ENCODE results near the gene CDV3. TPM values are rescaled to one million over a fixed set of nuclear protein-coding genes. Genes with fewer than 3 reads are reported as not detected.
"Not testable (repeated sequence)": the region's sequence is repeated elsewhere in the genome, so short reads cannot be mapped to it uniquely, and the experiment has no call there.

Gene CDV3
- total RNA-seq, 2 donors from 2014 or later = 114 to 118 TPM

GRCh38 chr3:133538154-133538553 lies 35.3 kb upstream of the CDV3 start:
- no peak overlapping the region for H3K27ac ChIP-seq (ENCODE audit: low read depth, low read length)
- no peak for TF ChIP-seq CTCF (conservative IDR thresholded peaks at IDR 0.05)

GRCh38 chr3:133540896-133541674 lies 32.4 kb upstream of the CDV3 start:
- no peak for TF ChIP-seq CTCF (conservative IDR thresholded peaks at IDR 0.05)
- Mint-ChIP-seq H3K4me1 (no peaks in the 10 kb centered on the region), H3K36me3 (ENCODE audit: low read depth) (no peaks in the 10 kb centered on the region), H3K9me3 (no peaks in the 10 kb centered on the region), H3K27me3 (ENCODE audit: insufficient read depth) (no peaks in the 10 kb centered on the region), H3K4me3 (no peak overlapping the region), H3K27ac (no peak overlapping the region)
- no peaks in the 10 kb centered on the region for H3K9me3 ChIP-seq (ENCODE audit: control insufficient read depth, low read length)
- no peak overlapping the region for H3K9ac ChIP-seq (ENCODE audit: extremely low read depth, low read length, poor library complexity, severe bottlenecking)
- H3K4me3 ChIP-seq (ENCODE audit: low read length) = no peak overlapping the region
- H3K27me3 ChIP-seq (ENCODE audit: control insufficient read depth, insufficient read depth, low read length, poor library complexity, severe bottlenecking) = no peaks in the 10 kb centered on the region
- no peaks in the 10 kb centered on the region for H3K36me3 ChIP-seq (ENCODE audit: control insufficient read depth, insufficient read depth, low read length)
- DNase-seq = no peak
- no peak overlapping the region for H3K27ac ChIP-seq (ENCODE audit: low read depth, low read length)
- H3K4me1 ChIP-seq (ENCODE audit: control insufficient read depth, insufficient read depth, low read length) = no peaks in the 10 kb centered on the region
- WGBS, 2 experiments (ENCODE audit: insufficient coverage in 1 of 2, insufficient read length in 1 of 2) = 75 to 90% methylated on average over 2 of the region's 2 CpGs

More at GRCh38 chr3:133538154-133538553, 35.3 kb upstream of the CDV3 start:
- H3K36me3 ChIP-seq (ENCODE audit: control insufficient read depth, insufficient read depth, low read length) = no peaks in the 10 kb centered on the region
- no peaks in the 10 kb centered on the region for H3K27me3 ChIP-seq (ENCODE audit: control insufficient read depth, insufficient read depth, low read length, poor library complexity, severe bottlenecking)
- Mint-ChIP-seq H3K4me1 (no peaks in the 10 kb centered on the region), H3K9me3 (no peaks in the 10 kb centered on the region), H3K27me3 (ENCODE audit: insufficient read depth) (no peaks in the 10 kb centered on the region), H3K27ac (no peak overlapping the region), H3K4me3 (no peak overlapping the region), H3K36me3 (ENCODE audit: low read depth) (no peaks in the 10 kb centered on the region)
- 88% methylated on average over 2 of the region's 2 CpGs for WGBS, 2 experiments (ENCODE audit: insufficient coverage in 1 of 2, insufficient read length in 1 of 2)
- peaks cover under 1% of the 10 kb centered on the region for H3K4me1 ChIP-seq (ENCODE audit: control insufficient read depth, insufficient read depth, low read length)
- no peak for DNase-seq
- no peak overlapping the region for H3K9ac ChIP-seq (ENCODE audit: extremely low read depth, low read length, poor library complexity, severe bottlenecking)
- H3K4me3 ChIP-seq (ENCODE audit: low read length) = no peak overlapping the region
- no peaks in the 10 kb centered on the region for H3K9me3 ChIP-seq (ENCODE audit: control insufficient read depth, low read length)

- no peaks in the 10 kb centered on the region for H3K27me3 Mint-ChIP-seq (ENCODE audit: insufficient read depth)
- no peaks in the 10 kb centered on the region for H3K9me3 ChIP-seq (ENCODE audit: control insufficient read depth, low read length)
- H3K4me3 ChIP-seq (ENCODE audit: low read length) = no peak overlapping the region
- no peaks in the 10 kb centered on the region for H3K4me1 ChIP-seq (ENCODE audit: control insufficient read depth, insufficient read depth, low read length)
- H3K27ac Mint-ChIP-seq = no peak overlapping the region
- H3K36me3 Mint-ChIP-seq (ENCODE audit: low read depth) = no peaks in the 10 kb centered on the region
- WGBS, 2 experiments (ENCODE audit: insufficient coverage in 1 of 2, insufficient read length in 1 of 2) = 94 to 97% methylated on average over 4 to 7 of the region's 7 CpGs
- no peak for TF ChIP-seq CTCF (conservative IDR thresholded peaks at IDR 0.05)
- no peak overlapping the region for H3K27ac ChIP-seq (ENCODE audit: low read depth, low read length)
- H3K9ac ChIP-seq (ENCODE audit: extremely low read depth, low read length, poor library complexity, severe bottlenecking) = no peak overlapping the region
- no peaks in the 10 kb centered on the region for H3K9me3 Mint-ChIP-seq
- H3K27me3 ChIP-seq (ENCODE audit: control insufficient read depth, insufficient read depth, low read length, poor library complexity, severe bottlenecking) = no peaks in the 10 kb centered on the region
- DNase-seq = no peak
- no peak overlapping the region for H3K4me3 Mint-ChIP-seq
- peaks cover 5% of the 10 kb centered on the region for H3K4me1 Mint-ChIP-seq
- H3K36me3 ChIP-seq (ENCODE audit: control insufficient read depth, insufficient read depth, low read length) = no peaks in the 10 kb centered on the region
Measured at GRCh38 chr3:133542871-133543270, 30.6 kb upstream of the CDV3 start.

GRCh38 chr3:133544983-133545382 lies 28.5 kb upstream of the CDV3 start:
- not testable (repeated sequence) for H3K4me3 ChIP-seq (ENCODE audit: low read length); H3K27ac Mint-ChIP-seq; H3K27me3 ChIP-seq (ENCODE audit: control insufficient read depth, insufficient read depth, low read length, poor library complexity, severe bottlenecking); H3K4me3 Mint-ChIP-seq; H3K27ac ChIP-seq (ENCODE audit: low read depth, low read length); H3K4me1 ChIP-seq (ENCODE audit: control insufficient read depth, insufficient read depth, low read length); H3K9me3 Mint-ChIP-seq; H3K4me1 Mint-ChIP-seq; H3K36me3 Mint-ChIP-seq (ENCODE audit: low read depth); H3K36me3 ChIP-seq (ENCODE audit: control insufficient read depth, insufficient read depth, low read length); H3K9ac ChIP-seq (ENCODE audit: extremely low read depth, low read length, poor library complexity, severe bottlenecking); H3K27me3 Mint-ChIP-seq (ENCODE audit: insufficient read depth); H3K9me3 ChIP-seq (ENCODE audit: control insufficient read depth, low read length); DNase-seq
- 83% methylated on average over 2 of the region's 2 CpGs for WGBS, 2 experiments (ENCODE audit: insufficient coverage in 1 of 2, insufficient read length in 1 of 2)
